SK-N-MC (cell line): ENCODE results near the gene PRAMEF8.
"Not testable (repeated sequence)": the region's sequence is repeated elsewhere in the genome, so short reads cannot be mapped to it uniquely, and the experiment has no call there.

Experiments used
- EZH2 ChIP-seq: fragments of 200-600 bp; sonication (generic); IDR thresholded peaks from one replicate; pipeline ENCODE4 v1.6.1; 2017; ENCODE audit warnings: antibody characterized with exemption
- FOXP2 ChIP-seq: optimal IDR thresholded peaks from 2 replicates; pipeline ENCODE3; 2011; ENCODE audit warnings: mild to moderate bottlenecking, moderate library complexity; ENCODE audit not compliant: insufficient read depth; ENCODE audit errors: extremely low read length, control extremely low read depth
- POLR2AphosphoS5 ChIP-seq: IDR thresholded peaks from 2 replicates; pipeline ENCODE4 v1.6.1; 2012; ENCODE audit warnings: mild to moderate bottlenecking, low read depth, low read length, borderline replicate concordance

- not testable (repeated sequence) for TF ChIP-seq POLR2AphosphoS5, EZH2, FOXP2
Observed at GRCh38 chr1:13253898-13254297, 31.0 kb downstream of the PRAMEF8 start, which contains the start of gene PRAMEF5.
